Loucy (cell line): Measurements from ENCODE around the gene IRGQ.
"Not testable (repeated sequence)": the region's sequence is repeated elsewhere in the genome, so short reads cannot be mapped to it uniquely, and the experiment has no call there.

ENCODE experiments used
- H2AFZ ChIP-seq: fragments of 200-600 bp; sonication (generic); 2 replicates; pipeline ENCODE4 v1.6.0; 2016; ENCODE audit warnings: antibody characterized with exemption, mild to moderate bottlenecking, low read length, moderate library complexity
- H3F3A ChIP-seq: fragments of 200-600 bp; 2 replicates; pipeline ENCODE4 v1.6.0; 2016; ENCODE audit warnings: antibody characterized with exemption, low read depth, mild to moderate bottlenecking
- H3K27me3 ChIP-seq: fragments of 200-600 bp; sonication (generic); 2 replicates; pipeline ENCODE4 v1.6.1; 2014; ENCODE audit warnings: low read length, mild to moderate bottlenecking; ENCODE audit not compliant: insufficient read depth, poor library complexity, severe bottlenecking
- H3K36me3 ChIP-seq: fragments of 200-600 bp; sonication (generic); 2 replicates; pipeline ENCODE4 v1.6.1; 2016; ENCODE audit warnings: low read length; ENCODE audit not compliant: insufficient read depth
- H3K4me1 ChIP-seq: fragments of 200-600 bp; sonication (generic); 2 replicates; pipeline ENCODE4 v1.5.1; 2014; ENCODE audit warnings: low read length, mild to moderate bottlenecking; ENCODE audit not compliant: insufficient read depth, poor library complexity, severe bottlenecking
- H3K4me2 ChIP-seq: fragments of 200-600 bp; sonication (generic); 2 replicates; pipeline ENCODE4 v1.6.0; 2014; ENCODE audit warnings: antibody characterized with exemption, low read length, low read depth, mild to moderate bottlenecking; ENCODE audit not compliant: poor library complexity, severe bottlenecking
- H3K4me3 ChIP-seq: fragments of 200-600 bp; sonication (generic); 2 replicates; pipeline ENCODE4 v1.5.1; 2014; ENCODE audit warnings: low read length, mild to moderate bottlenecking, mixed read lengths; ENCODE audit not compliant: poor library complexity, severe bottlenecking
- H3K79me2 ChIP-seq: fragments of 200-600 bp; sonication (generic); 2 replicates; pipeline ENCODE4 v1.6.1; 2014; ENCODE audit warnings: low read length; ENCODE audit not compliant: insufficient read depth
- H3K9ac ChIP-seq: fragments of 200-600 bp; sonication (generic); 2 replicates; pipeline ENCODE4 v1.6.0; 2014; ENCODE audit warnings: mild to moderate bottlenecking, low read depth, low read length, moderate library complexity; ENCODE audit not compliant: poor library complexity, severe bottlenecking
- H3K9me2 ChIP-seq: fragments of 200-600 bp; sonication (generic); replicated peaks from 2 replicates; pipeline ENCODE4 v1.6.1; 2016; ENCODE audit warnings: low read depth, low read length, mixed read lengths
- H3K9me3 ChIP-seq: fragments of 200-600 bp; sonication (generic); 2 replicates; pipeline ENCODE4 v1.6.1; 2014; ENCODE audit warnings: mild to moderate bottlenecking, antibody characterized with exemption, low read length, low read depth; ENCODE audit not compliant: insufficient read depth
- H4K20me1 ChIP-seq: fragments of 200-600 bp; sonication (generic); 2 replicates; pipeline ENCODE4 v1.6.0; 2014; ENCODE audit warnings: antibody characterized with exemption, low read length, mild to moderate bottlenecking; ENCODE audit not compliant: insufficient read depth, poor library complexity, severe bottlenecking
- CTCF ChIP-seq: fragments of 200-600 bp; sonication (generic); conservative IDR thresholded peaks from 2 replicates; pipeline ENCODE4 v1.5.1; 2014; ENCODE audit warnings: mild to moderate bottlenecking, antibody characterized with exemption, low read length
- EZH2phosphoT487 ChIP-seq: fragments of 200-600 bp; IDR thresholded peaks from 2 replicates; pipeline ENCODE4 v1.6.1; 2018; ENCODE audit warnings: antibody characterized with exemption, mild to moderate bottlenecking, moderate library complexity, borderline replicate concordance

The IRGQ gene

GRCh38 chr19:43636121-43636683 is 40.3 kb upstream of the IRGQ start:
- H3K79me2 ChIP-seq = no peaks in the 10 kb centered on the region
- no peaks in the 10 kb centered on the region for H4K20me1 ChIP-seq
- peaks cover 12% of the 10 kb centered on the region for H3K4me1 ChIP-seq
- no peak for TF ChIP-seq EZH2phosphoT487
- no peak for TF ChIP-seq CTCF
- H3K27me3 ChIP-seq = no peaks in the 10 kb centered on the region
- no peak overlapping the region for H3K9ac ChIP-seq
- H3K36me3 ChIP-seq = no peaks in the 10 kb centered on the region
- H3K4me3 ChIP-seq = no peak overlapping the region
- no peak overlapping the region for H3K4me2 ChIP-seq
- H3F3A ChIP-seq = no peaks in the 10 kb centered on the region
- no peaks in the 10 kb centered on the region for H3K9me3 ChIP-seq
- H2AFZ ChIP-seq = no peak overlapping the region
- H3K9me2 ChIP-seq = no peaks in the 10 kb centered on the region

- not testable (repeated sequence) for H3K9ac ChIP-seq, H3K4me2 ChIP-seq, H3K9me2 ChIP-seq, H3K9me3 ChIP-seq, H4K20me1 ChIP-seq, H3K79me2 ChIP-seq, H2AFZ ChIP-seq, H3K36me3 ChIP-seq, H3K27me3 ChIP-seq, H3K4me3 ChIP-seq, H3F3A ChIP-seq
- peaks cover 12% of the 10 kb centered on the region for H3K4me1 ChIP-seq
These were observed 39.6 kb upstream of the IRGQ start for GRCh38 chr19:43635561-43635940.

GRCh38 chr19:43634872-43635560 is 39.1 kb upstream of the IRGQ start:
- H3K27me3 ChIP-seq = no peaks in the 10 kb centered on the region
- no peak overlapping the region for H3K9ac ChIP-seq
- H3F3A ChIP-seq = no peaks in the 10 kb centered on the region
- H3K9me2 ChIP-seq = no peaks in the 10 kb centered on the region
- H3K36me3 ChIP-seq = no peaks in the 10 kb centered on the region
- H3K79me2 ChIP-seq = no peaks in the 10 kb centered on the region
- no peaks in the 10 kb centered on the region for H3K9me3 ChIP-seq
- H2AFZ ChIP-seq = no peak overlapping the region
- H3K4me3 ChIP-seq = no peak overlapping the region
- TF ChIP-seq CTCF = no peak
- no peak for TF ChIP-seq EZH2phosphoT487
- peaks cover 9% of the 10 kb centered on the region for H3K4me1 ChIP-seq
- H4K20me1 ChIP-seq = no peaks in the 10 kb centered on the region
- H3K4me2 ChIP-seq = no peak overlapping the region

- no peaks in the 10 kb centered on the region for H4K20me1 ChIP-seq
- H3K9me3 ChIP-seq = no peaks in the 10 kb centered on the region
- H3K79me2 ChIP-seq = no peaks in the 10 kb centered on the region
- no peak overlapping the region for H3K9ac ChIP-seq
- H3K9me2 ChIP-seq = no peaks in the 10 kb centered on the region
- no peaks in the 10 kb centered on the region for H3F3A ChIP-seq
- no peak overlapping the region for H2AFZ ChIP-seq
- H3K4me1 ChIP-seq = peaks cover 7% of the 10 kb centered on the region
- no peaks in the 10 kb centered on the region for H3K27me3 ChIP-seq
- H3K36me3 ChIP-seq = no peaks in the 10 kb centered on the region
- no peak overlapping the region for H3K4me2 ChIP-seq
- H3K4me3 ChIP-seq = no peak overlapping the region
- no peak for TF ChIP-seq CTCF
- TF ChIP-seq EZH2phosphoT487 = no peak
These were observed 38.6 kb upstream of the IRGQ start for GRCh38 chr19:43634506-43634871.
